Measurements from ENCODE around the gene TMEM179B. TPM values are rescaled to one million over a fixed set of nuclear protein-coding genes. Genes with fewer than 3 reads are reported as not detected.

Gene TMEM179B
- 10 to 100 TPM; 21.1 to 28.4 TPM for total RNA-seq
- polyA plus RNA-seq: 10 to 100 TPM; 37.0 to 81.4 TPM

- under 1% methylated on average over 88 of the region's 88 CpGs for WGBS
- H3K4me1 ChIP-seq (ENCODE audit: control insufficient read depth in 4 of 4, insufficient read depth in 4 of 4, low read length in 3 of 4): peaks cover 2 to 46% (median 37%) of the 10 kb centered on the region in 4 donors
- H3K27ac ChIP-seq (ENCODE audit: low read depth in 1 of 2, low read length in 2 of 2): peak within 1 kb of the TSS; percentile 80 to 91
- H3K4me3 ChIP-seq (ENCODE audit: low read depth in 1 of 3, low read length in 3 of 3): peak within 1 kb of the TSS; percentile 85 to 92 (median 89)
- no peaks in the 10 kb centered on the region for H3K27me3 ChIP-seq (ENCODE audit: control insufficient read depth in 4 of 4, insufficient read depth in 4 of 4, low read length in 3 of 4)
- H3K9me3 ChIP-seq (ENCODE audit: control insufficient read depth in 4 of 4, low read length in 3 of 4): no peaks in the 10 kb centered on the region
- H3K36me3 ChIP-seq (ENCODE audit: control insufficient read depth in 4 of 4, insufficient read depth in 3 of 4, low read depth in 1 of 4, low read length in 3 of 4): peaks cover 0 to 14% (median 6%) of the 10 kb centered on the region in 4 donors
- DNase-seq (ENCODE audit: low spot score): peak; percentile 98
- H3K9ac ChIP-seq (ENCODE audit: low read depth in 1 of 2, low read length in 2 of 2): peak within 1 kb of the TSS; percentile 69 to 77
- TF ChIP-seq TAF1 (conservative IDR thresholded peaks at IDR 0.05) (peak; percentile 55), FOXA2 (IDR thresholded peaks at IDR 0.05) (peak; percentile 56), RAD21 (IDR thresholded peaks at IDR 0.05) (peak; percentile 36 to 62), RXRA (IDR thresholded peaks at IDR 0.05) (peak in 1 of 2 donors; percentile 14), FOXA1 (IDR thresholded peaks at IDR 0.05) (peak; percentile 42), JUND (IDR thresholded peaks at IDR 0.05) (no peak), CTCF (IDR thresholded peaks at IDR 0.05; ENCODE audit: low read depth, low read length, missing input control) (peak; percentile 32), ATF3 (IDR thresholded peaks at IDR 0.05) (no peak), ZBTB33 (IDR thresholded peaks at IDR 0.05) (no peak), HNF4A (conservative IDR thresholded peaks at IDR 0.05) (peak in 1 of 2 donors; percentile 8), SP1 (IDR thresholded peaks at IDR 0.05) (peak; percentile 68), REST (IDR thresholded peaks at IDR 0.05) (peak; percentile 82), YY1 (IDR thresholded peaks at IDR 0.05) (peak; percentile 93), GABPA (IDR thresholded peaks at IDR 0.05 in 1 of 2, conservative IDR thresholded peaks at IDR 0.05 in 1 of 2) (peak; percentile 87 to 96), NR2F2 (IDR thresholded peaks at IDR 0.05) (no peak), MAX (IDR thresholded peaks at IDR 0.05) (peak; percentile 59), HNF4G (IDR thresholded peaks at IDR 0.05) (no peak), EGR1 (IDR thresholded peaks at IDR 0.05; ENCODE audit: low read depth in 2 of 2) (no peak)
Measured at GRCh38 chr11:62787005-62787759, at the start of gene TMEM179B. TMEM179B (plus strand) TSS chr11:62787402; CDS start chr11:62787432, 30 bp downstream.

Data from liver (tissue), 9 donors.